ENCODE data around the gene YPEL2.
A peak's percentile ranks its signal among the peaks of the same experiment; 100 is the strongest.

The YPEL2 gene

GRCh38 chr17:59357929-59358328 is 26.5 kb downstream of the YPEL2 start:
- DNase-seq = no peak

- DNase-seq = no peak
These were observed 29.9 kb downstream of the YPEL2 start for GRCh38 chr17:59361386-59361785.

GRCh38 chr17:59361916-59362810 is 30.7 kb downstream of the YPEL2 start:
- DNase-seq = no peak

- no peak for DNase-seq
These were observed 31.4 kb downstream of the YPEL2 start for GRCh38 chr17:59362811-59363205.

GRCh38 chr17:59365383-59365981 is 34.0 kb downstream of the YPEL2 start:
- DNase-seq = peak; percentile 78

- DNase-seq = no peak
These were observed 34.7 kb downstream of the YPEL2 start for GRCh38 chr17:59366040-59366757.

- DNase-seq = peak; percentile 57
These were observed 35.6 kb downstream of the YPEL2 start for GRCh38 chr17:59366773-59367656.

- no peak for DNase-seq
These were observed 36.2 kb downstream of the YPEL2 start for GRCh38 chr17:59367657-59368045.

- no peak for DNase-seq
These were observed 36.9 kb downstream of the YPEL2 start for GRCh38 chr17:59368218-59368857.

GRCh38 chr17:59369031-59369975 is 37.8 kb downstream of the YPEL2 start:
- DNase-seq = no peak

GRCh38 chr17:59370593-59371299 is 39.3 kb downstream of the YPEL2 start:
- no peak for DNase-seq

GRCh38 chr17:59371416-59372100 is 40.1 kb downstream of the YPEL2 start:
- DNase-seq = no peak

GRCh38 chr17:59372138-59372751 is 40.8 kb downstream of the YPEL2 start:
- no peak for DNase-seq

- no peak for DNase-seq
These were observed 42.5 kb downstream of the YPEL2 start for GRCh38 chr17:59373882-59374495.

GRCh38 chr17:59374612-59375011 is 43.2 kb downstream of the YPEL2 start:
- DNase-seq = no peak

GRCh38 chr17:59375857-59376256 is 44.4 kb downstream of the YPEL2 start:
- no peak for DNase-seq

GRCh38 chr17:59376506-59376905 is 45.1 kb downstream of the YPEL2 start:
- DNase-seq = no peak

GRCh38 chr17:59377410-59377809 is 46.0 kb downstream of the YPEL2 start:
- DNase-seq = no peak

GRCh38 chr17:59378675-59379074 is 47.2 kb downstream of the YPEL2 start:
- DNase-seq = no peak
